HCT116 (cell line): ENCODE data around the gene C17orf67. TPM values are rescaled to one million over a fixed set of nuclear protein-coding genes. Genes with fewer than 3 reads are reported as not detected.

Source experiments
- ATAC-seq: fragments of 200-7000 bp; cut with Tn5 transposase; 2 replicates; pipeline ENCODE4 v1.9.1; 2020; ENCODE audit warnings: mild to moderate bottlenecking, moderate library complexity
- BruUV-seq: library from RNA; stranded (reverse); fragments of 400-500 nt; replicated peaks from 2 replicates; lab custom pipeline; 2021; lab: Mats Ljungman, UMichigan
- CTCF ChIA-PET: fragments of 300-600 bp; sonication (Branson Sonifier 250); formaldehyde crosslinking; loops from one replicate; lab custom pipeline; 2021; ENCODE audit warnings: antibody characterized with exemption; lab: Charles Lee
- POLR2A ChIA-PET: fragments of 300-600, 350-600 bp; sonication (Branson Sonifier 250); formaldehyde crosslinking; loops from one replicate; lab custom pipeline; 2021; ENCODE audit warnings: antibody characterized with exemption; lab: Charles Lee
- RAD21 ChIA-PET, 2 experiments: fragments of 300-600 bp; sonication (Branson Sonifier 250); formaldehyde crosslinking; loops; one replicate each; lab custom pipeline; 2023; ENCODE audit warnings: low total read pairs in 2 of 2; ENCODE audit not compliant: uncharacterized antibody in 2 of 2, unreplicated experiment in 2 of 2, low non-redundant PET in 1 of 2; lab: Charles Lee
- DNase-seq: peaks from one replicate; pipeline ENCODE4 v3.0.0-alpha.2; 2010; ENCODE audit warnings: low read depth, low spot score
- H2AFZ ChIP-seq: fragments of 200-600 bp; shearing (Covaris generic), sonication (generic); 2 replicates; pipeline ENCODE4 v1.6.1; 2017; ENCODE audit warnings: low read depth, mixed run types, mixed read lengths, antibody characterized with exemption, low read length; ENCODE audit not compliant: poor library complexity, severe bottlenecking
- H3K27ac ChIP-seq: 2 replicates; pipeline ENCODE4 v1.5.1; 2012; ENCODE audit warnings: low read depth, low read length
- H3K27me3 ChIP-seq: fragments of 200-600 bp; sonication (generic); 2 replicates; pipeline ENCODE4 v1.6.1; 2016; ENCODE audit warnings: mixed run types, low read length, mixed read lengths; ENCODE audit not compliant: insufficient read depth
- H3K36me3 ChIP-seq, 2 experiments: fragments of 200-500 bp in 1 of 2; fragments of 200-600 bp in 1 of 2; sonication (Bioruptor generic) in 1 of 2; sonication (generic) in 1 of 2; 2 replicates each; pipeline versions ENCODE4 v1.5.1 to v1.6.1; 2014 to 2016; ENCODE audit warnings: low read length in 2 of 2, inconsistent platforms in 1 of 2, mixed read lengths in 1 of 2, mixed run types in 1 of 2; ENCODE audit not compliant: insufficient read depth in 2 of 2, control insufficient read depth in 1 of 2
- H3K4me1 ChIP-seq, 2 experiments: fragments of 200-600 bp in 1 of 2; sonication (generic) in 1 of 2; 2 replicates each; pipeline versions ENCODE4 v1.5.1 to v1.6.1; 2012 to 2017; ENCODE audit warnings: low read length in 2 of 2, inconsistent platforms in 1 of 2, mild to moderate bottlenecking in 1 of 2, mixed read lengths in 1 of 2, mixed run types in 1 of 2, moderate library complexity in 1 of 2; ENCODE audit not compliant: insufficient read depth in 2 of 2, control insufficient read depth in 1 of 2
- H3K4me2 ChIP-seq: fragments of 200-600 bp; sonication (generic); 2 replicates; pipeline ENCODE4 v1.6.1; 2017; ENCODE audit warnings: mixed run types, low read length, mixed read lengths
- H3K4me3 ChIP-seq, 2 experiments: fragments of 200-600 bp in 1 of 2; sonication (generic) in 1 of 2; replicated peaks in 1 of 2; 2 replicates each; pipeline ENCODE4 v1.5.1; 2011 to 2016; ENCODE audit warnings: low read length in 2 of 2, control low read depth in 1 of 2, low read depth in 1 of 2, mild to moderate bottlenecking in 1 of 2, mixed read lengths in 1 of 2, mixed run types in 1 of 2
- H3K79me2 ChIP-seq: fragments of 200-600 bp; sonication (generic); 2 replicates; pipeline ENCODE4 v1.6.1; 2017; ENCODE audit warnings: mild to moderate bottlenecking, mixed run types, low read length, moderate library complexity, mixed read lengths; ENCODE audit not compliant: insufficient read depth
- H3K9ac ChIP-seq: fragments of 200-600 bp; sonication (generic); 2 replicates; pipeline ENCODE4 v1.6.1; 2016; ENCODE audit warnings: low read length, mixed read lengths
- H3K9me2 ChIP-seq: fragments of 200-600 bp; sonication (generic), shearing (Covaris generic); 2 replicates; pipeline ENCODE4 v1.6.1; 2017; ENCODE audit warnings: mixed run types, mild to moderate bottlenecking, moderate library complexity; ENCODE audit not compliant: insufficient read depth
- H3K9me3 ChIP-seq, 2 experiments: fragments of 200-500 bp in 1 of 2; fragments of 200-600 bp in 1 of 2; sonication (Bioruptor generic) in 1 of 2; sonication (generic) in 1 of 2; 2 replicates each; pipeline ENCODE4 v1.6.1; 2014 to 2017; ENCODE audit warnings: low read length in 2 of 2, mixed read lengths in 2 of 2, inconsistent platforms in 1 of 2, low read depth in 1 of 2, mild to moderate bottlenecking in 1 of 2, mixed run types in 1 of 2, moderate library complexity in 1 of 2; ENCODE audit not compliant: control insufficient read depth in 1 of 2, insufficient read depth in 1 of 2
- H4K20me1 ChIP-seq: fragments of 200-600 bp; sonication (generic), shearing (Covaris generic); 2 replicates; pipeline ENCODE4 v1.6.1; 2017; ENCODE audit warnings: mixed run types, mild to moderate bottlenecking, moderate library complexity; ENCODE audit not compliant: insufficient read depth
- ATF3 ChIP-seq: IDR thresholded peaks from 2 replicates; pipeline ENCODE4 v1.6.1; 2012
- CBX3 ChIP-seq: IDR thresholded peaks from 2 replicates; pipeline ENCODE4 v1.6.1; 2012; ENCODE audit warnings: low read depth
- CEBPB ChIP-seq: IDR thresholded peaks from 2 replicates; pipeline ENCODE4 v1.6.1; 2012; ENCODE audit warnings: low read depth
- EGR1 ChIP-seq: IDR thresholded peaks from 2 replicates; pipeline ENCODE4 v1.6.1; 2012; ENCODE audit warnings: low read depth
- EZH2 ChIP-seq: fragments of 200-600 bp; sonication (generic); IDR thresholded peaks from 2 replicates; pipeline ENCODE4 v1.6.1; 2017; ENCODE audit warnings: antibody characterized with exemption, mixed run types
- EZH2phosphoT487 ChIP-seq: fragments of 200-600 bp; IDR thresholded peaks from 2 replicates; pipeline ENCODE4 v1.6.1; 2018; ENCODE audit warnings: antibody characterized with exemption, borderline replicate concordance
- FOSL1 ChIP-seq: IDR thresholded peaks from 2 replicates; pipeline ENCODE4 v1.6.1; 2012; ENCODE audit warnings: low read depth
- JUND ChIP-seq: IDR thresholded peaks from 2 replicates; pipeline ENCODE4 v1.6.1; 2012
- POLR2A ChIP-seq: IDR thresholded peaks from 2 replicates; pipeline ENCODE4 v1.7.0; 2011; ENCODE audit warnings: borderline replicate concordance; ENCODE audit not compliant: insufficient read depth, insufficient read length; ENCODE audit errors: extremely low read depth
- POLR2AphosphoS5 ChIP-seq: IDR thresholded peaks from 2 replicates; pipeline ENCODE4 v1.6.1; 2011; ENCODE audit warnings: mild to moderate bottlenecking, low read depth, low read length, moderate library complexity
- RAD21 ChIP-seq: IDR thresholded peaks from 2 replicates; pipeline ENCODE4 v1.6.1; 2012; ENCODE audit warnings: low read depth, mild to moderate bottlenecking
- SIN3A ChIP-seq: IDR thresholded peaks from 2 replicates; pipeline ENCODE4 v1.6.1; 2012; ENCODE audit warnings: low read depth
- SP1 ChIP-seq: IDR thresholded peaks from 2 replicates; pipeline ENCODE4 v1.6.1; 2012; ENCODE audit warnings: low read depth
- SRF ChIP-seq: IDR thresholded peaks from 2 replicates; pipeline ENCODE4 v1.6.1; 2012; ENCODE audit warnings: low read depth
- TCF7L2 ChIP-seq: IDR thresholded peaks from 2 replicates; pipeline ENCODE4 v1.7.0; 2011; ENCODE audit warnings: borderline replicate concordance, inconsistent platforms; ENCODE audit not compliant: insufficient read depth, insufficient read length; ENCODE audit errors: extremely low read depth
- YY1 ChIP-seq: IDR thresholded peaks from 2 replicates; pipeline ENCODE4 v1.6.1; 2011; ENCODE audit warnings: low read length, low read depth, moderate library complexity, mild to moderate bottlenecking; ENCODE audit not compliant: insufficient replicate concordance; ENCODE audit errors: extremely low read depth
- ZFX ChIP-seq: fragments of 450-650 bp; IDR thresholded peaks from 2 replicates; pipeline ENCODE4 v1.6.1; 2017
- ZNF274 ChIP-seq: fragments of 200-500 bp; sonication (Bioruptor generic); IDR thresholded peaks from 2 replicates; pipeline ENCODE4 v1.6.1; 2014; ENCODE audit warnings: mild to moderate bottlenecking, low read depth, low read length, inconsistent platforms
- intact Hi-C: fragments of 100-400 bp; cut with micrococcal nuclease; formaldehyde crosslinking; loops from 2 replicates; pipeline ENCODE4 v1.10.0; 2022
- total RNA-seq: library from RNA; stranded (reverse); gene quantifications from one replicate; pipeline ENCODE4 v1.2.1, GENCODE V29; 2021; ENCODE audit not compliant: unreplicated experiment
- TF ChIP-seq, protein P1 (sequence below): IDR thresholded peaks from 2 replicates; pipeline ENCODE4 v1.6.1; 2012; ENCODE audit warnings: low read depth
- TF ChIP-seq, protein P2 (sequence below): IDR thresholded peaks from 2 replicates; pipeline ENCODE4 v1.6.1; 2012

Gene C17orf67
- total RNA-seq, 1 experiment from 2014 or later = 0.84 TPM

DNA sequence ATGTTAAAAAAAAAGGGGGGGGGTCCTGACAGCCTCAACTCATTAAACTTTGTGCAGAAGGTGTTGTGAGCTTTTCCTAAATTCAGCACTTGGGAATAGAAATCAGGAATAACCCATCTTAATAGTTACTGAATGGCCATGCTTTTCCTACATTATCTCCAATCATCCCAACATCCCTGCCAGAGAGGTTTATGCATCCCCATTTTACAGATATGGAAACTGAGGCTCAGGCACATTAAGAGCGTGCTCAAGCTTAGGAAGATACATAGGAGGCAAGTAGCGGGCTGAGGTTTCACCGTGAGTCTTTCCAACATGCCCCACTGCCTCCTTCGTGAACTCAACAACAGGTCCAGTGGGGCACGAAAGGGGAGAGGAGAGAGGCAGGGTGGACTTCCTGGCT lies 78.4 kb downstream of the C17orf67 start:
- Histone ChIP-seq H4K20me1 (no peaks in the 10 kb centered on the region), H3K4me3 (no peak overlapping the region), H3K9me2 (no peaks in the 10 kb centered on the region), H3K27me3 (no peaks in the 10 kb centered on the region), H2AFZ (no peak overlapping the region), H3K27ac (no peak overlapping the region), H3K4me1 (peaks cover 9 to 12% of the 10 kb centered on the region in 2 experiments), H3K9me3 (no peaks in the 10 kb centered on the region), H3K9ac (no peak overlapping the region), H3K79me2 (no peaks in the 10 kb centered on the region), H3K4me2 (no peak overlapping the region), H3K36me3 (no peaks in the 10 kb centered on the region)
- ChIA-PET CTCF (interaction anchor here (0.6 to 1.9 kb wide), 2 partner anchors 12 to 25 kb away, joined by 4 to 6 read pairs; no protein-coding TSS in a partner anchor), RAD21 (no interaction called here), POLR2A (no interaction called here)
- TF ChIP-seq FOSL1 = no peak
- TF ChIP-seq, protein P1, sequence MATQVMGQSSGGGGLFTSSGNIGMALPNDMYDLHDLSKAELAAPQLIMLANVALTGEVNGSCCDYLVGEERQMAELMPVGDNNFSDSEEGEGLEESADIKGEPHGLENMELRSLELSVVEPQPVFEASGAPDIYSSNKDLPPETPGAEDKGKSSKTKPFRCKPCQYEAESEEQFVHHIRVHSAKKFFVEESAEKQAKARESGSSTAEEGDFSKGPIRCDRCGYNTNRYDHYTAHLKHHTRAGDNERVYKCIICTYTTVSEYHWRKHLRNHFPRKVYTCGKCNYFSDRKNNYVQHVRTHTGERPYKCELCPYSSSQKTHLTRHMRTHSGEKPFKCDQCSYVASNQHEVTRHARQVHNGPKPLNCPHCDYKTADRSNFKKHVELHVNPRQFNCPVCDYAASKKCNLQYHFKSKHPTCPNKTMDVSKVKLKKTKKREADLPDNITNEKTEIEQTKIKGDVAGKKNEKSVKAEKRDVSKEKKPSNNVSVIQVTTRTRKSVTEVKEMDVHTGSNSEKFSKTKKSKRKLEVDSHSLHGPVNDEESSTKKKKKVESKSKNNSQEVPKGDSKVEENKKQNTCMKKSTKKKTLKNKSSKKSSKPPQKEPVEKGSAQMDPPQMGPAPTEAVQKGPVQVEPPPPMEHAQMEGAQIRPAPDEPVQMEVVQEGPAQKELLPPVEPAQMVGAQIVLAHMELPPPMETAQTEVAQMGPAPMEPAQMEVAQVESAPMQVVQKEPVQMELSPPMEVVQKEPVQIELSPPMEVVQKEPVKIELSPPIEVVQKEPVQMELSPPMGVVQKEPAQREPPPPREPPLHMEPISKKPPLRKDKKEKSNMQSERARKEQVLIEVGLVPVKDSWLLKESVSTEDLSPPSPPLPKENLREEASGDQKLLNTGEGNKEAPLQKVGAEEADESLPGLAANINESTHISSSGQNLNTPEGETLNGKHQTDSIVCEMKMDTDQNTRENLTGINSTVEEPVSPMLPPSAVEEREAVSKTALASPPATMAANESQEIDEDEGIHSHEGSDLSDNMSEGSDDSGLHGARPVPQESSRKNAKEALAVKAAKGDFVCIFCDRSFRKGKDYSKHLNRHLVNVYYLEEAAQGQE = no peak
- TF ChIP-seq CEBPB = no peak
- no peak for TF ChIP-seq SIN3A
- no peak for TF ChIP-seq SRF
- TF ChIP-seq RAD21 = no peak
- TF ChIP-seq TCF7L2 = no peak
- TF ChIP-seq POLR2AphosphoS5 = no peak
- TF ChIP-seq, protein P2, sequence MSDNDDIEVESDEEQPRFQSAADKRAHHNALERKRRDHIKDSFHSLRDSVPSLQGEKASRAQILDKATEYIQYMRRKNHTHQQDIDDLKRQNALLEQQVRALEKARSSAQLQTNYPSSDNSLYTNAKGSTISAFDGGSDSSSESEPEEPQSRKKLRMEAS = no peak
- no peak for TF ChIP-seq ZFX
- no peak for TF ChIP-seq EGR1
- no peak for TF ChIP-seq SP1
- TF ChIP-seq JUND = no peak
- no peak for TF ChIP-seq CBX3
- TF ChIP-seq EZH2 = no peak
- TF ChIP-seq EZH2phosphoT487 = no peak
- TF ChIP-seq ATF3 = no peak
- no peak for TF ChIP-seq POLR2A
- TF ChIP-seq YY1 = no peak
- no peak for TF ChIP-seq ZNF274
- ATAC-seq (no peak), DNase-seq (no peak)
- intact Hi-C loops = no loop called here
- BruUV-seq = no TSS peak
